Gastroesophageal sphincter (tissue), 4 donors: ENCODE data around the gene CYP46A1. TPM values are rescaled to one million over a fixed set of nuclear protein-coding genes. Genes with fewer than 3 reads are reported as not detected.
"Not testable (repeated sequence)": the region's sequence is repeated elsewhere in the genome, so short reads cannot be mapped to it uniquely, and the experiment has no call there.

Source experiments
- ATAC-seq: fragments of 150-250 bp; one replicate; pipeline ENCODE4 v1.9.1; 2016; ENCODE audit warnings: mild to moderate bottlenecking, moderate library complexity
- H3K27ac ChIP-seq, 4 donors: fragments of 200-600 bp; sonication (generic) in 3 of 4; 1 replicate in 3 of 4; 2 replicates in 1 of 4; pipeline ENCODE4 v1.5.1; 2016 to 2019
- H3K27me3 ChIP-seq: fragments of 200-600 bp; sonication (generic); one replicate; pipeline ENCODE4 v1.5.1; 2019
- H3K36me3 ChIP-seq, 2 donors: fragments of 200-600 bp; sonication (generic); one replicate each; pipeline ENCODE4 v1.5.1; 2019; ENCODE audit warnings: control low read depth in 1 of 2
- H3K4me1 ChIP-seq, 3 donors: fragments of 200-600 bp; sonication (generic); 1 replicate in 2 of 3; 2 replicates in 1 of 3; pipeline ENCODE4 v1.5.1; 2016 to 2019; ENCODE audit warnings: control low read depth in 2 of 3
- H3K4me3 ChIP-seq, 2 donors: fragments of 200-600 bp; sonication (generic); one replicate each; pipeline ENCODE4 v1.5.1; 2019; ENCODE audit warnings: mild to moderate bottlenecking in 1 of 2, moderate library complexity in 1 of 2
- H3K9me3 ChIP-seq, 3 donors: fragments of 200-600 bp; sonication (generic); one replicate each; pipeline ENCODE4 v1.5.1; 2017 to 2019; ENCODE audit warnings: control low read depth in 2 of 3
- EP300 ChIP-seq: sonication (generic); formaldehyde crosslinking; IDR thresholded peaks from one replicate; pipeline ENCODE4 v1.6.1; 2017; ENCODE audit warnings: antibody characterized with exemption, mild to moderate bottlenecking
- POLR2A ChIP-seq, 2 donors: fragments of 450-650 bp; IDR thresholded peaks; one replicate each; pipeline ENCODE4 v1.6.1; 2017; ENCODE audit warnings: antibody characterized with exemption in 2 of 2, mild to moderate bottlenecking in 2 of 2, moderate library complexity in 1 of 2
- POLR2AphosphoS5 ChIP-seq: sonication (generic); formaldehyde crosslinking; IDR thresholded peaks from one replicate; pipeline ENCODE4 v1.6.1; 2017; ENCODE audit warnings: antibody characterized with exemption
- WGBS, 2 donors: methylation state at CpG; one replicate each; pipeline ENCODE4 v1.1.5; 2018; ENCODE audit warnings: low coverage in 1 of 2; 5-methylcytosine and 5-hydroxymethylcytosine counted together
- total RNA-seq, 4 donors: library from RNA; depleted of rRNA; stranded (reverse); fragments of >200 nt; gene quantifications; one replicate each; pipeline ENCODE4 v1.1.0, GENCODE V29; 2016
- TF ChIP-seq, protein P1 (sequence below), 4 experiments: fragments of 200-600 bp in 2 of 4; fragments of 450-650 bp in 2 of 4; sonication (generic) in 1 of 4; IDR thresholded peaks; one replicate each; pipeline ENCODE4 v1.5.1; 2017 to 2019; ENCODE audit warnings: antibody characterized with exemption in 4 of 4, mild to moderate bottlenecking in 2 of 4, moderate library complexity in 2 of 4

Gene CYP46A1
- total RNA-seq, 4 donors from 2014 or later = 0.78 to 1.4 (median 0.94) TPM; not detected in 1

DNA sequence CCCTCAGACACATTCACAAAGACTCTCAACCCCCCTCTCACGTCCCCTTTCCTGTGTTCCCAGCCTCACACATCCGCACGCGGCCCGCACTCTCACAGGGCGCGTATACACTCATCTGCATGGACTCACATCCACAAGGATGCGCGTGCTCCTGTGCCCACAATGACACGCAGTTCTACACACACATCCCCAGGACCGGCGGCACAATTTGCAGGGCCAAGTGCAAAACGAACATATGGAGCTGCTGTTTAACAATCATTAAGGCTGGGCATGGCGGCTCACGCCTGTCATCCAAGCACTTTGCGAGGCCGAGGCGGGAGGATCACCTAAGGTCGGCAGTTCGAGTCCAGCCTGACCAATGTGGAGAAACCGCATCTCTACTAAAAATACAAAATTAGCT lies 72.7 kb downstream of the CYP46A1 start:
- no peaks in the 10 kb centered on the region for H3K27me3 ChIP-seq
- TF ChIP-seq, protein P1, sequence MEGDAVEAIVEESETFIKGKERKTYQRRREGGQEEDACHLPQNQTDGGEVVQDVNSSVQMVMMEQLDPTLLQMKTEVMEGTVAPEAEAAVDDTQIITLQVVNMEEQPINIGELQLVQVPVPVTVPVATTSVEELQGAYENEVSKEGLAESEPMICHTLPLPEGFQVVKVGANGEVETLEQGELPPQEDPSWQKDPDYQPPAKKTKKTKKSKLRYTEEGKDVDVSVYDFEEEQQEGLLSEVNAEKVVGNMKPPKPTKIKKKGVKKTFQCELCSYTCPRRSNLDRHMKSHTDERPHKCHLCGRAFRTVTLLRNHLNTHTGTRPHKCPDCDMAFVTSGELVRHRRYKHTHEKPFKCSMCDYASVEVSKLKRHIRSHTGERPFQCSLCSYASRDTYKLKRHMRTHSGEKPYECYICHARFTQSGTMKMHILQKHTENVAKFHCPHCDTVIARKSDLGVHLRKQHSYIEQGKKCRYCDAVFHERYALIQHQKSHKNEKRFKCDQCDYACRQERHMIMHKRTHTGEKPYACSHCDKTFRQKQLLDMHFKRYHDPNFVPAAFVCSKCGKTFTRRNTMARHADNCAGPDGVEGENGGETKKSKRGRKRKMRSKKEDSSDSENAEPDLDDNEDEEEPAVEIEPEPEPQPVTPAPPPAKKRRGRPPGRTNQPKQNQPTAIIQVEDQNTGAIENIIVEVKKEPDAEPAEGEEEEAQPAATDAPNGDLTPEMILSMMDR (IDR thresholded peaks at IDR 0.05) = no peak
- TF ChIP-seq POLR2A (IDR thresholded peaks at IDR 0.05) (no peak), EP300 (no peak)
- peaks cover 3 to 97% (median 58%) of the 10 kb centered on the region in 3 donors for H3K4me1 ChIP-seq
- peak overlapping the region in 3 of 4 donors; percentile 86 to 93 (median 90) for H3K27ac ChIP-seq
- H3K36me3 ChIP-seq = no peaks in the 10 kb centered on the region
- ATAC-seq = no peak
- H3K9me3 ChIP-seq = no peaks in the 10 kb centered on the region
- 90% methylated on average over 11 of the region's 21 CpGs; no CpG with 5 or more reads in 1 of the 2 donors for WGBS, 2 donors
- no peak overlapping the region for H3K4me3 ChIP-seq

- H3K4me3 ChIP-seq = no peak overlapping the region
- TF ChIP-seq POLR2AphosphoS5 = peak; percentile 87
- TF ChIP-seq EP300 = no peak
- ATAC-seq = no peak
- no peaks in the 10 kb centered on the region for H3K27me3 ChIP-seq
- no peaks in the 10 kb centered on the region for H3K9me3 ChIP-seq
- peak overlapping the region in 3 of 4 donors; percentile 28 to 90 (median 86) for H3K27ac ChIP-seq
- 57 to 60% methylated on average over 6 to 12 of the region's 12 CpGs for WGBS, 2 donors
- no peaks in the 10 kb centered on the region for H3K36me3 ChIP-seq
- peaks cover 0 to 90% (median 51%) of the 10 kb centered on the region in 3 donors for H3K4me1 ChIP-seq
These were observed 73.4 kb downstream of the CYP46A1 start for GRCh38 chr14:99757331-99758070.

DNA sequence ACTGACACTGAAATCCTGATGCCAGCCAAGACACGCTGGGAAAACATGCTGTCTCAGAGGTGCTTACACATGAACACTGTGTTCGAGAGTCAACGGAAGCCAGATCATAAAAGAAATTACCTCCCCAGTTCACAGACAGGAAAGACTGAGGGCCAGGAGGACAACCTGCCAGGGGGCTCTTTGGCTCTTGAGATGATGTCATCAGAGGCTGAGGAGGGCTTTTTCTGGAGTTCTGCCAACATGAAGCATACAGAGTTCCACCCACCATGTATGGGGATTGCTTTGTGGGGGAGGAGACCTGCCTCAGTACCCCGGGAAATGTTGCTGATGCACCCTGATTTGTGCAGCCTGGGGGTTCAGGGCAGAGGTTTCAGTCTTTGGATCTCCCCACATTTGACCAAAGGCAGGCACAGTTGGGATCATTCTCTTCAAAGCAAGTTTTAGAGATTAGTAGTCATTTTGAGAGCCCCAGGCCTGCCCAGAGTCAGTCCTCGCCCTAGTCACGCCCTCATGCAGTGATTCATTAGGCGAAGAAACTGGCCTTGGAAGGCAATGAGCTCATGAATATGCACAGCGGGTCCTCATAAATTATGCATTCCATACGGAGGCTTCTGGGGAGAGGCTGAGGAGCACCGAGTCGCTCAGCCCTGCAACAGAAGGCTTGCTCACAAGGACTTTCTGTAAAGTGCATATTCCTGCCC lies 74.2 kb downstream of the CYP46A1 start:
- peaks cover 0 to 83% (median 43%) of the 10 kb centered on the region in 3 donors for H3K4me1 ChIP-seq
- no peaks in the 10 kb centered on the region for H3K27me3 ChIP-seq
- WGBS, 2 donors = 73 to 88% methylated on average over 3 to 5 of the region's 11 CpGs
- H3K27ac ChIP-seq = peak overlapping the region in 3 of 4 donors; percentile 28 to 90 (median 86)
- peaks cover 0 to 2% of the 10 kb centered on the region in 2 donors for H3K36me3 ChIP-seq
- H3K4me3 ChIP-seq = no peak overlapping the region
- H3K9me3 ChIP-seq = no peaks in the 10 kb centered on the region
- no peak for ATAC-seq
- no peak for TF ChIP-seq EP300
- TF ChIP-seq POLR2AphosphoS5 = peak; percentile 66

DNA sequence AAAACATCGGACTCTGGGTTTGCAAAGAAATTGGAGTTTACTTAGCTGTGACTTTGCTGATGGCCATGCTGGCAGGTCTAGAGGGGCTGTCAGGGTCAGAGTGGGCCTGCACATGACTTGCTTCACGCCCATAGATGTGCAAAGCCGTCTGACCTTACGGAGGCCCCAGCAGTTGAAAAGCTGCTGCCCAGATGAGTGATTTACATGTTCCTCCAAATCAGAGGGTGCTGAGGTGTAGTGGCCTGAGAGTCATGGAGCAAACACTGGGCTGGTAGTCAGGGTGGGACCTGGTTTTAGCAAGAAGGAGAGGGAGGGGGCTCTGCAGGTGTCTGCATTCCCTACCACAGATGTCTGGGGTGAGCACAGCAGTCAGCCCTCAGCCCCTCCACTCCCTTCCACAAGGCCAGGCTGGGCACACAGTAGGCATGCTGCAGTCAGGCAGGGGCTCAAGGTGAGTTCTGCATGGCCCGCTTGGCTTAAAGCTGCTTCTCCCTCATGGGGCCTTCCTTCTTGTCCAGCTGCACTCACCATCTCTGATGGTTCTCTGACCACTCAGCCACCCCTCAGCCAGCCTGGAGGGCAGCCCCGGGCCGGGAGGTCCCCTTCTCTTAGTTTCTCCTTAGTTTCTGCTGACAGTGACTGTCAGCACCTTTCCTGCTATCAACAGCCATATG lies 74.9 kb downstream of the CYP46A1 start:
- no peak for TF ChIP-seq POLR2A (IDR thresholded peaks at IDR 0.05)
- no peak for TF ChIP-seq POLR2AphosphoS5
- TF ChIP-seq, protein P1 (IDR thresholded peaks at IDR 0.05) = no peak
- no peak for TF ChIP-seq EP300
- Histone ChIP-seq H3K27ac (peak overlapping the region in 2 of 4 donors; percentile 86 to 90), H3K9me3 (no peaks in the 10 kb centered on the region), H3K27me3 (no peaks in the 10 kb centered on the region), H3K36me3 (peaks cover 0 to 7% of the 10 kb centered on the region in 2 donors), H3K4me1 (peaks cover 0 to 75% (median 36%) of the 10 kb centered on the region in 3 donors), H3K4me3 (no peak overlapping the region)
- WGBS, 2 donors = 35 to 44% methylated on average over 2 of the region's 7 CpGs
- ATAC-seq = no peak

GRCh38 chr14:99759546-99759925 lies 75.4 kb downstream of the CYP46A1 start:
- ATAC-seq = no peak
- H3K9me3 ChIP-seq = no peaks in the 10 kb centered on the region
- TF ChIP-seq POLR2A (IDR thresholded peaks at IDR 0.05) (no peak), EP300 (no peak)
- H3K36me3 ChIP-seq = peaks cover 0 to 7% of the 10 kb centered on the region in 2 donors
- peaks cover 0 to 70% (median 32%) of the 10 kb centered on the region in 3 donors for H3K4me1 ChIP-seq
- peak overlapping the region in 2 of 4 donors; percentile 86 to 90 for H3K27ac ChIP-seq
- no peaks in the 10 kb centered on the region for H3K27me3 ChIP-seq
- WGBS, 2 donors = 50 to 64% methylated on average over 2 to 4 of the region's 9 CpGs
- H3K4me3 ChIP-seq = no peak overlapping the region

GRCh38 chr14:99760817-99761216 lies 76.7 kb downstream of the CYP46A1 start:
- WGBS, 2 donors = 46 to 47% methylated on average over 2 to 3 of the region's 5 CpGs
- ATAC-seq = no peak

GRCh38 chr14:99762911-99763310 lies 78.8 kb downstream of the CYP46A1 start:
- not testable (repeated sequence) for H3K9me3 ChIP-seq, H3K36me3 ChIP-seq, H3K4me3 ChIP-seq, H3K27ac ChIP-seq, ATAC-seq, H3K27me3 ChIP-seq
- WGBS, 2 donors = 85 to 94% methylated on average over 2 to 4 of the region's 4 CpGs
- H3K4me1 ChIP-seq = peaks cover 0 to 60% (median 22%) of the 10 kb centered on the region in 3 donors

More at GRCh38 chr14:99760817-99761216, 76.7 kb downstream of the CYP46A1 start:
- H3K4me3 ChIP-seq = no peak overlapping the region
- H3K4me1 ChIP-seq = peaks cover 0 to 60% (median 20%) of the 10 kb centered on the region in 3 donors
- peaks cover 0 to 7% of the 10 kb centered on the region in 2 donors for H3K36me3 ChIP-seq
- TF ChIP-seq EP300 (no peak), POLR2AphosphoS5 (peak; percentile 7), POLR2A (IDR thresholded peaks at IDR 0.05) (no peak)
- TF ChIP-seq, protein P1 (IDR thresholded peaks at IDR 0.05) = no peak
- H3K27ac ChIP-seq = peak overlapping the region in 3 of 4 donors; percentile 3 to 90 (median 29)
- no peaks in the 10 kb centered on the region for H3K9me3 ChIP-seq
- H3K27me3 ChIP-seq = no peaks in the 10 kb centered on the region
